ENCODE data around the gene DNAJC5.

DNA sequence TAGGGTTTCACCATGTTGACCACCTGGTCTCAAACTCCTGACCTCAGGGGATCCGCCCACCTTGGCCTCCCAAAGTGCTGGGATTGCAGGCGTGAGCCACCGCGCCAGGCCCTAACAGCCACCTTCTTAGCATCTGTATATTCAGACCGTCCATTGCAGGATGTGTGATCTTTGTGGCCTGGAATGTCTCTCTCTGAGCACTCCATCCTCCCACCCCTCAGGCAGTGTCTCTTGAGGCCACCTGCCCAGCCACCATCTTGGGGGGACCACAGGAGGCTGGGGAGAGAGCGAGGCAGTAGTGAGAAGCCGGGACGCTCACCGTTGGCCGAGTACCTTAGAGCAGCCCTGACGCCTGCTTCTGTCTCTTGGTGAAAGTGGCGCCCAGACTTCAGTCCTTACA lies 18.8 kb downstream of the DNAJC5 start:
- TF ChIP-seq, protein P1, sequence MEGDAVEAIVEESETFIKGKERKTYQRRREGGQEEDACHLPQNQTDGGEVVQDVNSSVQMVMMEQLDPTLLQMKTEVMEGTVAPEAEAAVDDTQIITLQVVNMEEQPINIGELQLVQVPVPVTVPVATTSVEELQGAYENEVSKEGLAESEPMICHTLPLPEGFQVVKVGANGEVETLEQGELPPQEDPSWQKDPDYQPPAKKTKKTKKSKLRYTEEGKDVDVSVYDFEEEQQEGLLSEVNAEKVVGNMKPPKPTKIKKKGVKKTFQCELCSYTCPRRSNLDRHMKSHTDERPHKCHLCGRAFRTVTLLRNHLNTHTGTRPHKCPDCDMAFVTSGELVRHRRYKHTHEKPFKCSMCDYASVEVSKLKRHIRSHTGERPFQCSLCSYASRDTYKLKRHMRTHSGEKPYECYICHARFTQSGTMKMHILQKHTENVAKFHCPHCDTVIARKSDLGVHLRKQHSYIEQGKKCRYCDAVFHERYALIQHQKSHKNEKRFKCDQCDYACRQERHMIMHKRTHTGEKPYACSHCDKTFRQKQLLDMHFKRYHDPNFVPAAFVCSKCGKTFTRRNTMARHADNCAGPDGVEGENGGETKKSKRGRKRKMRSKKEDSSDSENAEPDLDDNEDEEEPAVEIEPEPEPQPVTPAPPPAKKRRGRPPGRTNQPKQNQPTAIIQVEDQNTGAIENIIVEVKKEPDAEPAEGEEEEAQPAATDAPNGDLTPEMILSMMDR (IDR thresholded peaks at IDR 0.05) = no peak
- TF ChIP-seq POLR2A (IDR thresholded peaks at IDR 0.05) = no peak
